Liver (tissue), 3 donors: Measurements from ENCODE around the gene GNAO1.

ENCODE experiments used
- ATF3 ChIP-seq: IDR thresholded peaks from 2 replicates; pipeline ENCODE4 v1.6.1; 2016; ENCODE audit warnings: antibody characterized with exemption
- CTCF ChIP-seq: fragments of 150-350 bp; IDR thresholded peaks from 2 replicates; pipeline ENCODE4 v1.5.1; 2017; ENCODE audit warnings: improper control_type of control experiment, low read depth, low read length; ENCODE audit not compliant: missing input control
- GABPA ChIP-seq, 2 donors: IDR thresholded peaks in 1 of 2; conservative IDR thresholded peaks in 1 of 2; 2 replicates each; pipeline ENCODE4 v1.6.1; 2016; ENCODE audit warnings: antibody characterized with exemption in 2 of 2, mild to moderate bottlenecking in 1 of 2, moderate library complexity in 1 of 2
- JUND ChIP-seq, 2 donors: IDR thresholded peaks; 2 replicates each; pipeline ENCODE4 v1.6.1; 2016; ENCODE audit warnings: antibody characterized with exemption in 2 of 2
- MAX ChIP-seq: IDR thresholded peaks from 2 replicates; pipeline ENCODE4 v1.6.1; 2016; ENCODE audit warnings: antibody characterized with exemption
- RAD21 ChIP-seq, 2 donors: IDR thresholded peaks; 2 replicates each; pipeline ENCODE4 v1.6.1; 2016; ENCODE audit warnings: antibody characterized with exemption in 2 of 2, mild to moderate bottlenecking in 2 of 2
- REST ChIP-seq: IDR thresholded peaks from 2 replicates; pipeline ENCODE4 v1.6.1; 2016; ENCODE audit warnings: antibody characterized with exemption, mild to moderate bottlenecking
- SP1 ChIP-seq: IDR thresholded peaks from 2 replicates; pipeline ENCODE4 v1.6.1; 2018; ENCODE audit warnings: antibody characterized with exemption, mild to moderate bottlenecking
- TAF1 ChIP-seq: conservative IDR thresholded peaks from 2 replicates; pipeline ENCODE4 v1.6.1; 2016; ENCODE audit warnings: antibody characterized with exemption, mild to moderate bottlenecking
- YY1 ChIP-seq: IDR thresholded peaks from 2 replicates; pipeline ENCODE4 v1.6.1; 2016; ENCODE audit warnings: antibody characterized with exemption, mild to moderate bottlenecking
- ZBTB33 ChIP-seq: IDR thresholded peaks from 2 replicates; pipeline ENCODE4 v1.6.1; 2016; ENCODE audit warnings: antibody characterized with exemption
- donor health status: healthy.
- donor health status: healthy.

- TF ChIP-seq CTCF (no peak), YY1 (no peak), TAF1 (no peak), GABPA (IDR thresholded peaks at IDR 0.05 in 1 of 2, conservative IDR thresholded peaks at IDR 0.05 in 1 of 2) (no peak), REST (no peak), SP1 (no peak), RAD21 (IDR thresholded peaks at IDR 0.05) (no peak), MAX (no peak), JUND (IDR thresholded peaks at IDR 0.05) (no peak), ZBTB33 (no peak), ATF3 (no peak)
Observed at GRCh38 chr16:56309008-56309407, 117.7 kb downstream of the GNAO1 start.
